ENCODE data around the gene CCZ1B.
"Not testable (repeated sequence)": the region's sequence is repeated elsewhere in the genome, so short reads cannot be mapped to it uniquely, and the experiment has no call there.

CCZ1B gene

GRCh38 chr7:6830026-6830425, 4.0 kb upstream of the CCZ1B start:
- not testable (repeated sequence) for DNase-seq

- not testable (repeated sequence) for DNase-seq
Measured at GRCh38 chr7:6829616-6830015, 3.5 kb upstream of the CCZ1B start.

GRCh38 chr7:6827180-6827579, 1.1 kb upstream of the CCZ1B start:
- not testable (repeated sequence) for DNase-seq

- not testable (repeated sequence) for DNase-seq
Measured at GRCh38 chr7:6825236-6826125, 594 bp downstream of the CCZ1B start.

- DNase-seq = not testable (repeated sequence)
Measured at GRCh38 chr7:6821622-6822021, 4.5 kb downstream of the CCZ1B start.

GRCh38 chr7:6815470-6815869, 10.6 kb downstream of the CCZ1B start:
- not testable (repeated sequence) for DNase-seq

- DNase-seq = not testable (repeated sequence)
Measured at GRCh38 chr7:6813011-6813410, 13.1 kb downstream of the CCZ1B start.

- DNase-seq = not testable (repeated sequence)
Measured at GRCh38 chr7:6807959-6808358, 18.1 kb downstream of the CCZ1B start.

- not testable (repeated sequence) for DNase-seq
Measured at GRCh38 chr7:6807393-6807918, 18.6 kb downstream of the CCZ1B start.

- DNase-seq = not testable (repeated sequence)
Measured at GRCh38 chr7:6800331-6800730, 25.7 kb downstream of the CCZ1B start.

- DNase-seq = not testable (repeated sequence)
Measured at GRCh38 chr7:6799887-6800286, 26.2 kb downstream of the CCZ1B start.

- not testable (repeated sequence) for DNase-seq
Measured at GRCh38 chr7:6798047-6798446, 28.0 kb downstream of the CCZ1B start.

- not testable (repeated sequence) for DNase-seq
Measured at GRCh38 chr7:6797218-6797617, 28.9 kb downstream of the CCZ1B start.

- DNase-seq = not testable (repeated sequence)
Measured at GRCh38 chr7:6794276-6794675, 31.8 kb downstream of the CCZ1B start.

GRCh38 chr7:6792113-6792872, 33.8 kb downstream of the CCZ1B start:
- not testable (repeated sequence) for DNase-seq

GRCh38 chr7:6789353-6789752, 36.7 kb downstream of the CCZ1B start:
- DNase-seq = not testable (repeated sequence)

GRCh38 chr7:6781581-6781980, 44.5 kb downstream of the CCZ1B start:
- not testable (repeated sequence) for DNase-seq

- not testable (repeated sequence) for DNase-seq
Measured at GRCh38 chr7:6761186-6761585, 64.9 kb downstream of the CCZ1B start.

GRCh38 chr7:6753964-6754363, 72.1 kb downstream of the CCZ1B start, which contains the start of gene RSPH10B2:
Gene RSPH10B2, plus strand, starts transcription at chr7:6754103. Its CDS starts 3,575 bp downstream, at chr7:6757678.
- not testable (repeated sequence) for DNase-seq

GRCh38 chr7:6750173-6750572, 75.9 kb downstream of the CCZ1B start:
- not testable (repeated sequence) for DNase-seq

- DNase-seq = not testable (repeated sequence)
Measured at GRCh38 chr7:6749335-6749734, 76.7 kb downstream of the CCZ1B start.

Data from cerebellar nuclear complex (tissue), 1 donor.